GM21381 (cell line): Measurements from ENCODE around the gene FES.
"Not testable (repeated sequence)": the region's sequence is repeated elsewhere in the genome, so short reads cannot be mapped to it uniquely, and the experiment has no call there.

Experiments used
- ATAC-seq: cut with Tn5 transposase; IDR thresholded peaks from one replicate; pipeline ENCODE4 v1.9.1; 2021; ENCODE audit warnings: mild to moderate bottlenecking, moderate library complexity; ENCODE audit not compliant: unreplicated experiment

Gene FES

DNA sequence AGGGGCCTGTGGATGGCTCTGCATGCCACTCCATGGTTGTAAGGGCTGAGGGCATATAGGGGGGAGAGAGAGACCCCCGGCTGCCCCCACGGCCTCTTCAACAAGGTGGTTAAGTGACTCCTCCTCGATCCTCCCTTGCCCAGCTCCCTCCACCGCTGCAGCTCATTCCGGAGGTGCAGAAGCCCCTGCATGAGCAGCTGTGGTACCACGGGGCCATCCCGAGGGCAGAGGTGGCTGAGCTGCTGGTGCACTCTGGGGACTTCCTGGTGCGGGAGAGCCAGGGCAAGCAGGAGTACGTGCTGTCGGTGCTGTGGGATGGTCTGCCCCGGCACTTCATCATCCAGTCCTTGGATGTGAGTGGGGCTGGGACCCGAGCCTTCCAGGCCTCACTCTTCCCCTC lies 6.5 kb downstream of the FES start:
- ATAC-seq = no peak

DNA sequence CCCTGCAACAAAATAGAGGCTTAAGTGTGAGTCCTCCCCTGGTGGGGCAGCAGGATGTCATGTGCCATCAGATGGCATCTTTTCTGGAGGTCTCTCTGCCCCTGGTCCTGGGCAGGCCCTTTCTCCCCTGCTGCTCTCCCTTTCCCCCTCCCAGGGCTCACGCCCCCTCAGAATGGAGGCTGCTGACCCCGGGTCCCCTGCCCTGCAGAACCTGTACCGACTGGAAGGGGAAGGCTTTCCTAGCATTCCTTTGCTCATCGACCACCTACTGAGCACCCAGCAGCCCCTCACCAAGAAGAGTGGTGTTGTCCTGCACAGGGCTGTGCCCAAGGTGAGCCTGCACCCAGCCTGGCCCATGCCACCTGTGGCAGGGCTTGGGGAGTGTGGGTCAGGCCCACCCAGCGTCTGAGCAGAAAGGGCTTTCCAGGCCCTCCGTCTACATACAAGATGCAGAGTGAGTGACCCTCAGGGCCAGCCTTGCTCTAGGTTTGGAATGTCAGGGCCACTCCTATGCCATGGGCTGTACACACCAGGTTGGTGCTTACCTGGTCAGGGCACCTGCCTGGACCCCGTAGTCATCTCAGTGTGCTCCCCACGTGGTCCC lies 7.1 kb downstream of the FES start:
- ATAC-seq = no peak

GRCh38 chr15:90892023-90892422 lies 7.7 kb downstream of the FES start:
- ATAC-seq = no peak

- ATAC-seq = no peak
These were observed 8.3 kb downstream of the FES start for GRCh38 chr15:90892498-90893174.

GRCh38 chr15:90893175-90894090 lies 9.1 kb downstream of the FES start:
- ATAC-seq = no peak

GRCh38 chr15:90895571-90896117 lies 11.3 kb downstream of the FES start:
- ATAC-seq = no peak

DNA sequence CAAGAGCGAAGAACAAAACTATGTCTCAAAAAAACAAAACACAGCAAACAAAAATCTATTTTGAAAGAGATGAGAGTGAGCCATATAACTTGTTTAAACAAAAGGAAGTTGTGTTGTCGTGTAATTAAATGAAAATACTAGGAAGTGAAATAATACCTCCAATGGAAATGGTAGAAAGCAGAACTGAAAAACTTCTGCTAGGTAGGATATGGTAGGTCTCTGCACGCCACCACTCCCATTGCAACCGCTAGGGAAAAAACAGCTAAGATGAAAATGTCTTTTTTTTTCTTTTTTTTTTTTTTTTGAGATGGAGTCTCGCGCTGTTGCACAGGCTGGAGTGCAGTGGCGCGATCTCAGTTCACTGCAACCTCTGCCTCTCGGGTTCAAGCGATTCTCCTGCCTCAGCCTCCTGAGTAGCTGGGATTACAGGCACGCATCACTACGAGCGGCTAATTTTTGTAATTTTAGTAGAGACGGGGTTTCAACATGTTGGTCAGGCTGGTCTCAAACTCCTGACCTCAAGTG lies 12.9 kb downstream of the FES start:
- ATAC-seq = not testable (repeated sequence)

- ATAC-seq = no peak
These were observed 17.1 kb downstream of the FES start for GRCh38 chr15:90901175-90902039.

DNA sequence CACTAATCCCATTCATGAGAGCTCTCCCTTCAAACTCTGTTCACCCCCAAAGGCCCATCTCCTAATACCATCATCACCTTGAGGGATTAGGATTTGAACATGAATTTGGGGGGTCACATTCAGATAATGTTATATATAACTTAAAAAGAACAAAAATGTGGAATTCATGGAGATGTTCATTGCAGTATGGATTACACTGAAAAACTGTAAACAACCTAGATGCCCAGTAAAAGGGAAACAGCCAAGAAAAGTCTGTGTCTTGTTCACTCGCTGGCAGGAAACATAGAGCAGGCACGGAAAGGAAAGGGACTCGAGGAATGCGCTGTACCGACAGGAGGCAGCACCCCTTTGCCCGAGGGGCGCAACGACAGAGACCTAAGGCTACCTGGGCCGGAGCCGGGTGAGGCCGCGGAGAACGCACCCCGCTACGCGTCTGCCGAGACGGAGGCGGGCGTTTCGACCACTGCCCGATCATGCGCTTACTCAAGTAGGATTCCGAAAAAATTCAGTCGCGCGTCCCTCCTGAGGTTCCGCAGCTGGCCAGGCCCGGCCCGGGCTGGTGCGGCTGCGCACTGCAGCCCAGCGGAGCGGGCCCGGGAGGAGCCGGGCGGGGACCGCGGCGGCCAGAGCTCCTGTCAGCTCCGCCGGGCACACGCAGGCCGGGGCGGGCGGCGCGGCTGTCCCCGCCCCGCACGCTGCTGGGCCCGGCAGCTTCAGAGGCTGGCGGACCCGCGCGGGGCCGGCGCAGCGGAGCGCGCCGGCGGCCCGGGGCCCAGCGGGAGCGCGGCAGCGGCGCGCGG lies 17.9 kb downstream of the FES start:
- ATAC-seq = peak; percentile 65

- peak; percentile 50 for ATAC-seq
These were observed 18.8 kb downstream of the FES start, which contains the start of gene MAN2A2 for GRCh38 chr15:90902840-90903732. MAN2A2 (plus strand) TSS chr15:90903302; CDS start chr15:90904208, 906 bp downstream.

DNA sequence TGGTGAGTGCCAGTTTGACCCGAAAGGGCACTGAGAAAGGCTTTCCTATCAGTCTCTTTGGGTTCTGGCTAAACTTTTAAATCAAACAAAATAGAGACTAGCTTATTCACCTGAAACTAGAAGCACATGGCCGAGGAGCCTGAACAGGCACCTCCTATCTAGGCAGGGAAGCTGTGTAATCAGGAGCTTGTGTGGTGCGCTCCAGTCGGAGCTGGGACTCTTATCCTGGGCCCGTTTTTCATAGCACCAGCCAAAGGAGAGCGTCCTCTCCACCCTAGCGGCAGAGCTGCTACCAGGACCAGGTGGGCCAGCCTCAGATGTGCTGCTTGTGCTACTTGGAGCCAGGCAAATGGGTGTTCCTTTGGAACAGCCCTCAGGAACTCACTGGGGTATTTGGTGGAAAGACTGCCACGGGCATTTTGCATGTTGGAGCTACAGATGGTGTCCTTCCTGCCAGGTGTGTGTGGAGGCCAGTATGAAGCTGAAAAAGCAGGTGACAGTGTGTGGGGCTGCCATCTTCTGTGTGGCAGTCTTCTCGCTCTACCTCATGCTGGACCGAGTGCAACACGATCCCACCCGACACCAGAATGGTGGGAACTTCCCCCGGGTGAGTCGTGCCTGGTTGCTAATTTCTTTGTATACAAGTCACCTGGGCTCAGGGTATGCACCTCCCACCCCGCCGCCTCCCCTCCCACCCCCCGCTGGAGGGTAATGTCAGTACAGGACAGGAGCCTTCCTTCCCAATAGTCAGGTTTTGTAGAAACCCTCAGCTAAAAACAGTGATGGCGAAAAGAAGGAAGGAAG lies 19.6 kb downstream of the FES start:
- no peak for ATAC-seq

GRCh38 chr15:90904746-90905145 lies 20.4 kb downstream of the FES start:
- ATAC-seq = no peak

DNA sequence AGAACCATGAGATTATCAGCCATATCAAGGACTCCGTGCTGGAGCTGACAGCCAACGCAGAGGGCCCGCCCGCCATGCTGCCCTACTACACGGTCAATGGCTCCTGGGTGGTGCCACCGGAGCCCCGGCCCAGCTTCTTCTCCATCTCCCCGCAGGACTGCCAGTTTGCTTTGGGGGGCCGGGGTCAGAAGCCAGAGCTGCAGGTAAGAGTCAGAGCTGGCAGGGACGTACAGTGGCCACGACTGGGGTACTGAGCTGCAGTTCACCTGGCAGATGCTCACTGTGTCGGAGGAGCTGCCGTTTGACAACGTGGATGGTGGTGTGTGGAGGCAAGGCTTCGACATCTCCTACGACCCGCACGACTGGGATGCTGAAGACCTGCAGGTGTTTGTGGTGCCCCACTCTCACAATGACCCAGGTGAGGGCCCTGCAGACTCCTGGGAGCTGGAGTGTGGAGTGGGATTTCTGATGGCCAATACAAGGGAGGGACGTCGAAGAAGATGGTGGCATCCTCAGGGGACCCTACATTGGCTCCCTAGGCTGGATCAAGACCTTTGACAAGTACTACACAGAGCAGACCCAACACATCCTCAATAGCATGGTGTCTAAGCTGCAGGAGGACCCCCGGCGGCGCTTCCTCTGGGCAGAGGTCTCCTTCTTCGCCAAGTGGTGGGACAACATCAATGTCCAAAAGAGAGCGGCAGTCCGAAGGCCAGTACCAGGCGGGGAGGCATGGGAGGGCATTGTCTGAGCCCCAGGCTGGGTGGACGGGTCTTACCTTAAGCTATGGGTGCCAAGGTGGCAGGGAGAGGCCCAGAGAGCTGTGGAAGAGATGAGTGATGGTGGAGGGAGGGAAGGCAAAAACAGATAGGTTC lies 21.2 kb downstream of the FES start:
- no peak for ATAC-seq

GRCh38 chr15:90906181-90906849 lies 22.0 kb downstream of the FES start:
- ATAC-seq = no peak

- no peak for ATAC-seq
These were observed 22.9 kb downstream of the FES start for GRCh38 chr15:90907051-90907660.
